ENCODE data around the gene NXPE3.

GRCh38 chr3:101779047-101779821 lies at the start of gene NXPE3:
- TF ChIP-seq, protein P1, sequence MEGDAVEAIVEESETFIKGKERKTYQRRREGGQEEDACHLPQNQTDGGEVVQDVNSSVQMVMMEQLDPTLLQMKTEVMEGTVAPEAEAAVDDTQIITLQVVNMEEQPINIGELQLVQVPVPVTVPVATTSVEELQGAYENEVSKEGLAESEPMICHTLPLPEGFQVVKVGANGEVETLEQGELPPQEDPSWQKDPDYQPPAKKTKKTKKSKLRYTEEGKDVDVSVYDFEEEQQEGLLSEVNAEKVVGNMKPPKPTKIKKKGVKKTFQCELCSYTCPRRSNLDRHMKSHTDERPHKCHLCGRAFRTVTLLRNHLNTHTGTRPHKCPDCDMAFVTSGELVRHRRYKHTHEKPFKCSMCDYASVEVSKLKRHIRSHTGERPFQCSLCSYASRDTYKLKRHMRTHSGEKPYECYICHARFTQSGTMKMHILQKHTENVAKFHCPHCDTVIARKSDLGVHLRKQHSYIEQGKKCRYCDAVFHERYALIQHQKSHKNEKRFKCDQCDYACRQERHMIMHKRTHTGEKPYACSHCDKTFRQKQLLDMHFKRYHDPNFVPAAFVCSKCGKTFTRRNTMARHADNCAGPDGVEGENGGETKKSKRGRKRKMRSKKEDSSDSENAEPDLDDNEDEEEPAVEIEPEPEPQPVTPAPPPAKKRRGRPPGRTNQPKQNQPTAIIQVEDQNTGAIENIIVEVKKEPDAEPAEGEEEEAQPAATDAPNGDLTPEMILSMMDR (tag by site-specific recombination; IDR thresholded peaks at IDR 0.05), result no peak; the same call in 1 of the 2 replicates
- TF ChIP-seq ZBTB8A (tag by site-specific recombination; IDR thresholded peaks at IDR 0.05) (no peak), ZNF223 (tag by site-specific recombination; IDR thresholded peaks at IDR 0.05) (no peak), SCRT1 (tag by site-specific recombination; IDR thresholded peaks at IDR 0.05; ENCODE audit: borderline replicate concordance) (no peak), ZNF670 (tag by site-specific recombination; IDR thresholded peaks at IDR 0.05; ENCODE audit: low read depth) (no peak), ZBTB48 (tag by site-specific recombination; IDR thresholded peaks at IDR 0.05) (peak; percentile 60; the same call in 1 of the 2 replicates), ZNF548 (tag by site-specific recombination; IDR thresholded peaks at IDR 0.05) (no peak), ZNF133 (tag by site-specific recombination; IDR thresholded peaks at IDR 0.05) (no peak), ZNF692 (tag by site-specific recombination; IDR thresholded peaks at IDR 0.05) (no peak), ZBTB26 (tag by site-specific recombination; optimal IDR thresholded peaks at IDR 0.05) (peak; percentile 81), ZNF138 (tag by site-specific recombination; IDR thresholded peaks at IDR 0.05; ENCODE audit: borderline replicate concordance) (no peak)
- TF ChIP-seq, protein P2, sequence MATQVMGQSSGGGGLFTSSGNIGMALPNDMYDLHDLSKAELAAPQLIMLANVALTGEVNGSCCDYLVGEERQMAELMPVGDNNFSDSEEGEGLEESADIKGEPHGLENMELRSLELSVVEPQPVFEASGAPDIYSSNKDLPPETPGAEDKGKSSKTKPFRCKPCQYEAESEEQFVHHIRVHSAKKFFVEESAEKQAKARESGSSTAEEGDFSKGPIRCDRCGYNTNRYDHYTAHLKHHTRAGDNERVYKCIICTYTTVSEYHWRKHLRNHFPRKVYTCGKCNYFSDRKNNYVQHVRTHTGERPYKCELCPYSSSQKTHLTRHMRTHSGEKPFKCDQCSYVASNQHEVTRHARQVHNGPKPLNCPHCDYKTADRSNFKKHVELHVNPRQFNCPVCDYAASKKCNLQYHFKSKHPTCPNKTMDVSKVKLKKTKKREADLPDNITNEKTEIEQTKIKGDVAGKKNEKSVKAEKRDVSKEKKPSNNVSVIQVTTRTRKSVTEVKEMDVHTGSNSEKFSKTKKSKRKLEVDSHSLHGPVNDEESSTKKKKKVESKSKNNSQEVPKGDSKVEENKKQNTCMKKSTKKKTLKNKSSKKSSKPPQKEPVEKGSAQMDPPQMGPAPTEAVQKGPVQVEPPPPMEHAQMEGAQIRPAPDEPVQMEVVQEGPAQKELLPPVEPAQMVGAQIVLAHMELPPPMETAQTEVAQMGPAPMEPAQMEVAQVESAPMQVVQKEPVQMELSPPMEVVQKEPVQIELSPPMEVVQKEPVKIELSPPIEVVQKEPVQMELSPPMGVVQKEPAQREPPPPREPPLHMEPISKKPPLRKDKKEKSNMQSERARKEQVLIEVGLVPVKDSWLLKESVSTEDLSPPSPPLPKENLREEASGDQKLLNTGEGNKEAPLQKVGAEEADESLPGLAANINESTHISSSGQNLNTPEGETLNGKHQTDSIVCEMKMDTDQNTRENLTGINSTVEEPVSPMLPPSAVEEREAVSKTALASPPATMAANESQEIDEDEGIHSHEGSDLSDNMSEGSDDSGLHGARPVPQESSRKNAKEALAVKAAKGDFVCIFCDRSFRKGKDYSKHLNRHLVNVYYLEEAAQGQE (tag by site-specific recombination; IDR thresholded peaks at IDR 0.05), result no peak
- TF ChIP-seq, protein P3, sequence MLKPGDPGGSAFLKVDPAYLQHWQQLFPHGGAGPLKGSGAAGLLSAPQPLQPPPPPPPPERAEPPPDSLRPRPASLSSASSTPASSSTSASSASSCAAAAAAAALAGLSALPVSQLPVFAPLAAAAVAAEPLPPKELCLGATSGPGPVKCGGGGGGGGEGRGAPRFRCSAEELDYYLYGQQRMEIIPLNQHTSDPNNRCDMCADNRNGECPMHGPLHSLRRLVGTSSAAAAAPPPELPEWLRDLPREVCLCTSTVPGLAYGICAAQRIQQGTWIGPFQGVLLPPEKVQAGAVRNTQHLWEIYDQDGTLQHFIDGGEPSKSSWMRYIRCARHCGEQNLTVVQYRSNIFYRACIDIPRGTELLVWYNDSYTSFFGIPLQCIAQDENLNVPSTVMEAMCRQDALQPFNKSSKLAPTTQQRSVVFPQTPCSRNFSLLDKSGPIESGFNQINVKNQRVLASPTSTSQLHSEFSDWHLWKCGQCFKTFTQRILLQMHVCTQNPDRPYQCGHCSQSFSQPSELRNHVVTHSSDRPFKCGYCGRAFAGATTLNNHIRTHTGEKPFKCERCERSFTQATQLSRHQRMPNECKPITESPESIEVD (tag by site-specific recombination; IDR thresholded peaks at IDR 0.05), result no peak
